HT1080 (cell line): ENCODE data around the gene RASA4. TPM values are rescaled to one million over a fixed set of nuclear protein-coding genes. Genes with fewer than 3 reads are reported as not detected.
"Not testable (repeated sequence)": the region's sequence is repeated elsewhere in the genome, so short reads cannot be mapped to it uniquely, and the experiment has no call there.

Experiments
- DNase-seq: peaks from one replicate; pipeline ENCODE4 v3.0.0-alpha.2; 2015; ENCODE audit warnings: low read depth
- total RNA-seq: library from RNA; depleted of rRNA; stranded (reverse); fragments of >200 nt; shearing (Covaris generic); gene quantifications from 2 replicates; pipeline ENCODE4 v1.2.3, GENCODE V29; 2014

Gene RASA4
- total RNA-seq, 1 experiment from 2014 or later, result 1.3 TPM

DNA sequence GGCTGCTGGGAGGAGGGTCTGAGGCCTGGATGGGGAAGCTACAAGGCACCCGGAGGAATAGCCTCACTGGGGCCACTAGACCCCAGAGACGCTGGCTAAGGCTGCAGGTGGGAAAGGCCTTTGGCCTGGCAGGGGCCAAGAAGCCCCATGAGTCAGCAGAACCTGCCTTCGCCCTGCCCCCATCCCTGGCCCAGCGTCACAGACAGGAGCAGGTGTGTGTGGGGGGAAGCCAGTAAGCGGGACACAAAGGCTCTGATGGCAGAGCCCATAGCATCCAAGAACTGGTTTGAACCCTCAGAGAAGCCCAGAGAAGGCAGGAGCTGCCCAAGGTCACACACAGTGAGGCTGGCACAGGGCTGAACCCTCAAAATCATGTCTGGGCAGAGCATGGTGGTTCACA, 9.7 kb downstream of the RASA4 start:
- not testable (repeated sequence) for DNase-seq

DNA sequence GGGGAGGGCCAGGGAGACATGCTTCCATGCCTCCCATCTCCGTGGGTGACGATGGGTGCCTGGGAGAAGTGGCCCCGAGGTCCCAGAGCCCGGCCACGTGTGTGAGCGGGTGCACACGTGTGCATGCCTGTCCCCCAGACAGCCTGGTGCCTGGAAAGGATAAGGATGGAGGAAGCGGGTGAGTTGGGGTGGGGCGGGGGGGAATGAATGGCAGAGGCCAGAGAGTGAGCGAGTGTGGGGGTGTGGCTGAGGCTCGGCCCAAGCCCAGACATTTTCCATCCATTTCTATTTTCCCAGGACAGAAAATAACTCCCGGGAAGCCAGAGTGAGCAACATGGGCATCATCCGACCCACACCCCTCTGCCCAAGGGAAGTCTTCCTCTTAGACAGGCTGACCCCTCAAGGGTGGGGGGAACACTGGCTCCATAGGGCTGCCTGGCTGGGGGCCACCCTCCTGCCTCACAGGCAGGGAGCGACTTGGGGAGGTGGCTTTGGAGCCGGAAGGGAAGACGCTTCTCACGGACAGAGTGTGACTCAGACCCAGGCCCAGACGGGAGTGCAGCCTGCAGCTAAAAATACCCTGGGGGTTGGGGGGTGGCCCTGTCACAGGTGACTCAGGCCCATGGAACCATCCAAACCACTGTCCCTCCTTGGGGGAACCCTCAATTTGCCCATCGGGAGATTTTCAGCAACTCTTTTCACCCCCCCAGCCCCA, 12.0 kb downstream of the RASA4 start:
- DNase-seq, result not testable (repeated sequence)

DNA sequence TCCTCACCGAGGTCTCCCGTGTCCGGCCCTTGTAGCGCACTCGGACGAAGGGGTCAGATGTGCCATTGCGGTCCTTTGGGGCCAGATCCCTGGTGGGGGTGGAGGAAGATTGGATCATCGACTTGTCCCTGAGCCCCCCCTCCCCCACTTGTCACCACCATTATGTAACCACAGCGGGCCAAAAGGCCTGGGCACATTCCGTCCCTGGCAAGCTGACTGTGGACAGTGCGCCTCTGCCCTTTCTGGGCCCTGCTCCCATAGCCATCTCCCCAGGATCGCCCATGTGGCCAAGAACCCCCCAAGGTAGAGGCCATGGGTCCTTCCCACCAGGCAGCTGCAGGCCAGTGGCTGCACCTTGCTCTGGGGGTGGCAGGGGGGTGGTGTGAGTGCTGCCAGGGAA, 14.2 kb downstream of the RASA4 start:
- DNase-seq, result not testable (repeated sequence)

DNA sequence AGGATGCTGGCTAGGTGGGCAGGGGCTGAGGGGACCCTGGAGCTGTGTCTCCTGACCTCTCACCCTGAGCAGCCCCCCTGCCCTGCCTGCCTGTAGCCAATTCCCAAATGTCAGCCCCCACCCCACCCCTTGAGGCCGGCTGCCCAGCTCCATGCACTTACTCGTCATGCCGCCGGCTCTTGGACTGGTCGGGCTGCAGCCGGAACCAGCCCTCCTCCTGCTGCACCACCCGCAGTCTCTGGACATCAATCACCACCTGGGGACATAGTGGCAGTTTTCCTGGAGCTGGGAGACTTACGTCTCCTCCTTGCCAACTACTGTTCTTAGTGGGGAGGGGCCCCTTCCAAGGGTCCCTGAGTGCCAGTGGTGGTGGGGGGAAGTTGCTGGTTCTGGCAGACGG, 16.9 kb downstream of the RASA4 start:
- DNase-seq, result not testable (repeated sequence)

DNA sequence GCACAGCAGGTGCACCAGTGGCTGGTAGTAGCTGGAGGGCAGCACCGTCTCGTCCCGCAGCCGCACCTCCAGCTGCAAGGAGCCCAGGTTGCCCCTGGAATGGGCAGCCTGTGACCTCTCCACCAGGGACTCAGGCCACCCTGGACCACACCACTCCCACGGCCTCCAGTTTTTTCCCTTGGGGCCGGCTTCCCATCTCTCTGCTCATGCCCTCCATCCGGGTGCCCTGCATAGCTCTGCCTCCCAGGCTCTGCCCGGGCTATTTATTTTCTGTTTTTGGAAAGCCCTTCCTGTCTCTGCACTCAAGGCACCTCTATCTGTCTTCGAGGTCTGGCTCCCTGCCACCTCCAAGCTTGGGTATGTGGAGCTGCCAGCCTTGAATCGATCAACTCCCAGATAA, 20.5 kb downstream of the RASA4 start:
- DNase-seq, result not testable (repeated sequence)

DNA sequence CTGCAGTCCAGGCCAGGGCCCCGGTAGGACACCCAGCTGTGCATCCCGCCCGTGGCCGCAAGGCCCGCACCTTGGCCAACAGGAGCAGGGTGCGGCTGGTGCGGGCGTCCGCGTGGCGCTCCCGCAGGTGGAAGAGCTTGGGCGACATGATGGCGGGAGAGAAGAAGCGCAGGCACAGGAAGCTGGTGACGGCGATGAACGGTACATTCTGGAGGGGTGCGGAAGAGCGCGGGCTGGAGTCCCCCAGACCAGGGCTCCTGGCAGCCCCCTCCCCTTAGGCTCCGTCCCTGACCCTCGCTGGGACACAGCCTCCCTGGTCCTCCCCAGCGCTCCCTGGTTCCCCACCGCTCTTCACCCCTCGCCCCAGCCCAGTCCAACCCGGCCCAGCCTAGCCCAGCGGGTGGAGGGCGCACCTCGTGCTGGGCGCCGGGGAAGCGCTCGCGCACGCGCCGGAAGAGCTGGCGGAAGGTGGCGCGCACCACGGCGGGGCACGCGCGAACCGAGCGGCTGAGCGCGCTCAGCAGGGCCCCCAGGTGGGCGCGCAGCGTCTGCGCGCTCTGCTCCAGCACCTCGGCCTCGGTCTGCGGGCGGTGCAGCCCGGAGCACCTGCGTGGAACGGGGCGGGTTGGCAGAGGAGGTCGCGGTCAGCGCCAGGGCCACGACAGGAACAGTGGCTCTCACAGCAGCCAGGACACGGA, 22.8 kb downstream of the RASA4 start:
- not testable (repeated sequence) for DNase-seq

DNA sequence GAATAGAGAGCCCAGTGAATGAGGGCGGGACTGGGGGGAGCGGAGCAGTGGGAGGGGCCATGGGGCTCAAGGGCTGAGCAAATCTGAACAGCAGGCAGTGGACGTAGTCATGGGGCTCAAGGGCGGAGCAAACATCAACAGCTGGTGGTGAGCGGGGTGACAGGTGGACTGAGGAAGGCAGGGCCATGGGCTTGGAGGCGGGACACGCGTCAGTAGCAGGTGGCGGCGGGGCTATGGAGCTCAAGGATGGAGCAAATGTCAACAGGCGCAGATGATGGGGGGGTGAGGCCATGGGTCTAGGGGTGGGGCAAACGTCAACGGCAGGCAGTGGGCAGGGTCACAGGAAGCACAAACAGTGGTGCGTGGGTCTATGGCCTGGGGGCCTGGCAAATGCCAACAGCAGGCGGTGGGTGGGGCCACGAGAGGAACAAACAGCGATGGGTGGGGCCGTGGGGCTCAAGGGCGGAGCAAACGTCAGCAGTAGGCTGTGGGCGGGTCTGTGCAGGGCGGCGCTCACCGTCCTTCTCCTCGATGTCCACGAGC, 24.0 kb downstream of the RASA4 start:
- not testable (repeated sequence) for DNase-seq

DNA sequence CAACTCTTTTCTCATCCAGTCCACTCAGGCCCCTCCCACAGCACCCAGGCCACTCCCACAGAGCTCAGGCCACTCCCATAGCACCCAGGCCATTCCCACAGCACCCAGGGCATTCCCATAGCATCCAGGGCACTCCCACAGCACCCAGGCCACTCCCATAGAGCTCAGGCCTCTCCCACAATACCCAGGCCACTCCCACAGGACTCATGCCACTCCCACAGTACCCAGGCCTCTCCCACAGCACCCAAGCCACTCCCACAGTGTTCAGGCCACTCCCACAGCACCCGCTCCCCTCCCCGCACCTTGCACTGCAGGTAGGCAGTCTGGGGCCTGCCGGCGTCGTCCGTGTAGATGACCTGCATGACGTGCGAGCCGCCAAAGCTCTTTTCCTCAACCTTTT, 26.7 kb downstream of the RASA4 start:
- DNase-seq, result not testable (repeated sequence)

DNA sequence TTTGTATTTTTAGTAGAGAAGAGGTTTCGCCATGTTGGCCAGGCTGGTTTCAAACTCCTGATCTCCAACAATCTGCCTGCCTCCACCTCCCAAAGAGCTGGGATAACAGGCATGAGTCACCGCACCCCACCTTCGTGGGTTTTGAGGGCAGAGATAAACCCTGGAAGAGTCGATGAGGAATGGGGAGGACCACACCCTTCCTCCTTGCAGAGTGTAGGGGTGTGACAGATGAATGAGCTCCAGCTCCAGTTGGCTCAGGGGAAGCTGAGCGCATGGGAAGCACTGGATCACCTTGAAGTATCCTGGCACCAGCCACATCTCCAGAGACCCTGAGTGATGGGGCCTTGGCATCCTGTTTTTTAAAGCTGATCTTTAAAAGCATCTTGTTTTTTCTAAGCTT, 33.1 kb downstream of the RASA4 start:
- not testable (repeated sequence) for DNase-seq

DNA sequence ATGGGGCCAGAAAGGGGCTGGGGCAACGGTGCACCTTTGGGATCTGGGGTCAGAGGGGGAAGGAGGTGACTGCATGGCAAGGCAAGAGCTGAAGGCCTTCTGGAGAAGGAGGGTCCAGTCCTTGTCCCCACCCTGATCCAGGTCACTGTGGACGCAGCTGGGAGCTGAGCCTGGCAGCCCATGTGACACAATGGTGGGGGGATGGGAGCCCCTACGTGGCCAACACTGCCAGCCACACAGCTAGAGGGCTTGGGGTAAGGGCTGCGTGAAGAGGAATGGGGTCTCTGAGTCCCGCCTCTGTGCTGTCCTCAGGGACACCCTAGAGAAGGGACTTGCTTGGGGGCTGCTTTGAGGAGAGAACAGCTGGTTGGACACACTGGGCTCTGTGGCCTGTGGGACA, 34.8 kb downstream of the RASA4 start:
- DNase-seq, result not testable (repeated sequence)

DNA sequence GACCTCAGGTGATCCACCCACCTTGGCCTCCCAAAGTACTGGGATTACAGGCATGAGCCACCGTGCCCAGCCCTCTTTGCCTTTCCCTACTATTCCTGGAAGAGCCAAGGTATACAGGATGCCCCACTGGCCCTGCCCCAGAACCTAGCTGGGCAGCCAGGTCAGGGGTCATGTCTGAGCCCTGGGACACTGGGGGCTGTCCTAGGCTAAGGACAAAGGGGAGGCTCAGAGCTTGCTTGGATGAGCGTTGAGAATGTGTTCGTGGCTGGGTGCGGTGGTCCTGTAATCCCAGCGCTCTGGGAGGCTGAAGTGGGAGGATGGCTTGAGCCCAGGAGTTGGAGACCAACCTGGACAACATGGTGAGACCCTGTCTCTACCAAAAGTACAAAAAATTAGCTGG, 38.1 kb downstream of the RASA4 start:
- not testable (repeated sequence) for DNase-seq

DNA sequence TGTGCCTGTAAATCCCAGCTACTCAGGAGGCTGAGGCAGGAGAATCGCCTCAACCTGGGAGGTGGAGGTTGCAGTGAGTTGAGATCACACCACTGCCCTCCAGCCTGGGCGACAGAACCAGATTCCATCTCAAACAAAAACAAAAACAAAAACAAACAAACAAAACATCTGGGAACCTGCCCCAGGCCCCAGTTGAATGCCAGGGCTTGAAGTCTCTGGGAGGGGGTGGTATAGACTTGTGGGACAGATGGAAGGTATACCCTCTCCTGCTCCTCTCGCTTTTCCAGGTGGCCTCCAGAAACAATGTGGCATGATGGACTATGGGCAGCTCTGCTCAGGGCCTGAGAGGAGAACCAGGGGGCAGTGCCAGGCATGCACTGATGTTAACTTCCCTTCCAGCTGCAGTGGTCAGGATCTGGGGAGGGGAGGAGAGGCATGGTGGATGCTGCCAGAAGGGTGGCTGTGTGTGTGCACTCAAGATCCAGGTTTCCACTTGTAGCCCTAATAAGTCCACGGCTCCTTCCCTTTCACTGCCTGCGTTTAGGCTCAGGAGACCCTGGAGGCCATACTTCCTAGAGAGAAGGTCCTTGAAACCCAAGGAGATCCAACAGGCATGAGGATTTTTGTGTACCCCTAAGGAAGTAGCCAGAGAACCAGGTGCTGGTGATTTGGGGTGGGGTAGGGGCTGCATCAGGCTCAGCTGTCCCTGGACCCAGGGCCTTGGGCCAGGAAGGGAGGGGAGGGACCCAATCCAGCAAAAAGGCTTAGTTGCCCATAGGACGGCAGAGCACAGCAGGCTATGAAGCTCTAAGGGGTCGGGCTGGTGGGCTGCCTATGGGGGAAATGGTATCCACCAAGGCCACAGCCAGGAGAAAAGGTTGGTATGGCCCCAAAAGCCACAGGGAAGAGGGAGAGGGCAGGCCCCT, 39.0 kb downstream of the RASA4 start:
- DNase-seq, result peak; percentile 0

DNA sequence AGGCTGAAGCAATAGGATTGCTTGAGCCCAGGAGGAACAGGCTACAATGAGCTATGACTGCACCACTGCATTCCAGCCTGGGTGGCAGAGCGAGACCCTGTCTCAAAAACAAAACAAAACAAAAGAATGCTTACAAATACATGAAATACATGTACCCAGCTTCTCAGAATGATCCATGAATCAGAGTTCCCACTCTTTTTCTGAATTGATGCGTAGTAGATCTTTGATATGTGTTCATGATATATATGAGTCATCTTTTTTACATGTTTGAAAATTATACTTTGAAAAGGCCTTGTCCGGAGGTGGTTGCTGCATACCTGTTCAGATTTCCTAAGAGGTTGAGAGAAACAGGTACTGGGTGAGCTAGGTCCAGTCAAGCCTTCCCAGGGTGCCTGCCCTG, 40.2 kb downstream of the RASA4 start:
- not testable (repeated sequence) for DNase-seq

DNA sequence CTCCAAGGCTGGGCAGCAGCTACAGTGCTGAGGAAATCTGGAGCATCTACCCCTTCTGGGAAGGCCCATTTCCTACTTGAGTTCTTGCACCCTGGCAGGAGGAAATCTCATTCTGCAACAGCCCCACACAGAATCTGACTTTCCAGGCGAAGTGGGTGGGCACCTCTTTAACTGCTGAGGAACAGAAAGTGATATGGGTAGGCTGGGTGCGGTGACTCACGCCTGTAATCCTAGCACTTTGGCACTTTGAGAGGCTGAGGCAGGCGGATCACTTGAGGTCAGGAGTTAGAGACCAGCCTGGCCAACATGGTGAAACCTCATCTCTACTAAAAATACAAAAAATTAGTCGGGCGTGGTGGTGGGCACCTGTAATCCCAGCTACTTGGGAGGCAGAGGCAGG, 41.9 kb downstream of the RASA4 start:
- DNase-seq, result not testable (repeated sequence)

DNA sequence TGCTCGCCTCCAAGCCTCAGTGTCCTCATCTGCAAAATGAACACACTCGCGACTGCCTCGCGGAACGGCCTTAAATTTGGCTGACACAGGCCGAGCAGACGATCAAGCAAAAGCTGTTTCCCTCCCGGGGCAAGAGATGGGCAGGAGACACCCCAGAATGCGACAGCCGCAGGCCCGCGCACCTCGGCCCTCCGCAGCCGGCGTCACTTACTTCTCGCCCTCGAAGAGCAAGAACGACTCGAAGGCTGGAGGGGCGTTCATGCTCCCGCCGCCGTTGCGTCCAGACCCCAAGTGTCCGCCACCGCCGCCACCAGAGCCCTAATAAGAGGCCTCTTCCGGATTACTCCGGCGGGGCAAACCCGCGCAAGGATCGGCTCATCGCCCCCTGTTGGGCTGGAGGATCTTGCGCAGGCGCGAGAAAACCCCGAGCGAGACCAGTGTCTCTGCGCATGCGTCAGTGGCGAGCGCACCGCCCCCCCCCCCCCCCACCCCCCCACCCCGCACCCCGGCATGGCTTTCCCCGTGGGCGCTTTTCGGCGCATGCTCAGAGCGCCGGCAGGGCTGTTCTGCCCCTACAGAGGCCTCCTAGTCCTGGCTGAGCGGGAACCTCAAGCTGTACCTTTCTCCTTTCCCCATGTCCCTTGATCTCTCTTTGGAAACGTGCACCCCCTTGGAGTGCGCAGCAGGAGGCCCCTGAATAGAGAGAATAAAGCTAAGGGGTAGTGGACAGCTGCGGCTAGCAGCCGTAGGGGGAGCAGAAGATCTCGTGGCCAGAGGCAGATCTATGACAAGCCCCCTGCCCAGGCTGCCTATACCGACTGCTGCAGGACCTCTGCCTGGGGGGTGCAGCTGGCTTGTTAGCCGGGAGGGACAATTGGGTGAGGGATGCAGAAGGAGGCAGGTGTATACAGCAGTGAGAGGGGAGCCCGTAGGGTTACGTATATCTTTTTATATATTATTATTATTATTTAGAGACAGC, 44.0 kb downstream of the RASA4 start, which contains the start of gene POLR2J3:
Gene POLR2J3, minus strand, starts transcription at position 323 of the 979 bp plus-strand sequence. Its CDS starts 62 bp downstream, at position 261.
- peak; percentile 61 for DNase-seq

DNA sequence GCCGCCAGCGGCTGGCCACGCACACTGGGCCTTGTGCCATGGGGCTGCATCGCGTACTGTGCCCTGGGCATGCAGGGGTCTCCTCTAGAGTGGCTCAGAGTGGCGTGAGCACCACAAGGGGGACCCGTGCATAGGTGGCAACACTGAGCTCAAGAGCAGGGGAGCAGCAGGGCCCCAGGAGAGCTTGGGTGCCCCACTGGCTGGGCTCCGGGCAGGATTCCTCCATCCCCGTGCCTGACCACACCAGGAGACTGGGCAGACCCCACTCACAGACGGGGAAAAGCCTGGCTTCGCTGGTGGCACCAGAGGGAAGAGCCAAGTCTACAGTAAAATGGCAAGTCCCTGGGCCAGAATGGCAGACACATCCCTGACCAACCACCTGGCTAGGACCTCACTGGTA, 47.9 kb downstream of the RASA4 start:
- not testable (repeated sequence) for DNase-seq

DNA sequence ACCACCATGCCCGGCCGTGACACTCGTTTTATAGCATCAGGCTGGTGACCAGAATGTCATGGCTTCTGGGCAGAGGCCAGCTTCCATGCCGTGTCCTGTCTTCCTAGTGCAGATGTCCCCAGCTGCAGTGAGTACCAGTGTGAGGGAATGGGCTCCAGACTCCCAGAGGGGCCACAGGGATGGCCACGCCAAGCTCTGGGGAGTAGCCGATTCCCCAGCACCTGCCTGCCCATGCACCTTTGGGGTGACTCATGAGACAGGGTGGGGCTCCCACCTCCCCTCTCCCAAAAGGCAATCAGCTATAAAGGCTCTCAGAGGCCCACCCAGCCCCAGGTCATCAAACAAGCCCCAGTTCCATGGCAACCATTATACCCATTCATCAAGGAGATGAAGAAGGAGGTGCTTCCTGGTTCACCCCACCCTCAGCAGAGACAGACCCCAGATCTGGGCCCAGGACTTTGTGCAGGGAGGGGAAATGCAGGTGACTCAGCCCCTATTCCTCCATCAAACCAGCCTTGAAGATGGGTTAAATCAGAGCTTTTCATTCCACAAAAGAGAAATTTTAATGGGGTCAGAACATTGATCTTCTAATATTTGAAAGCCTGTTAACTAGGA, 65.6 kb downstream of the RASA4 start, which contains the start of gene SPDYE2:
Gene SPDYE2, plus strand, starts transcription at position 419 of the 615 bp plus-strand sequence. CDS start 2,030 bp downstream, outside the sequence.
- DNase-seq, result not testable (repeated sequence)

DNA sequence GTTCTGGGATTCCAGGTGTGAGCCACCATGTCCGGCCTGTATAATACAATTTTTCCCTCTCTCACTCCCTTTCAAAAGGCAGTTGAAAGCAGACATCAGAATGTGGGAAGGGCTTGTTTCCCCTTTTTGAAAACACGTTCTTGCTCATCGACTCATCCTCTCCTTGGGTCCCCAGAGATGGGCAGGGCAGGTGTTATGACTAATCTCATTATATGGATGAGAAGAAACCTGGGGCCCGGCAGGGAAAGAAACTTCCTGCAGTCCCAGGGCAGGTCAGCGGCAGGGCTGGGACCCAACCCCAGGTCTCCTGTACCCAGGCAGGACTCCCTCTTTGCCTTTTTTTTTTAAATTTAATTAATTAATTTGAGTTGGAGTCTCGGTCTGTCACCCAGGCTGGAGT, 70.2 kb downstream of the RASA4 start:
- not testable (repeated sequence) for DNase-seq

DNA sequence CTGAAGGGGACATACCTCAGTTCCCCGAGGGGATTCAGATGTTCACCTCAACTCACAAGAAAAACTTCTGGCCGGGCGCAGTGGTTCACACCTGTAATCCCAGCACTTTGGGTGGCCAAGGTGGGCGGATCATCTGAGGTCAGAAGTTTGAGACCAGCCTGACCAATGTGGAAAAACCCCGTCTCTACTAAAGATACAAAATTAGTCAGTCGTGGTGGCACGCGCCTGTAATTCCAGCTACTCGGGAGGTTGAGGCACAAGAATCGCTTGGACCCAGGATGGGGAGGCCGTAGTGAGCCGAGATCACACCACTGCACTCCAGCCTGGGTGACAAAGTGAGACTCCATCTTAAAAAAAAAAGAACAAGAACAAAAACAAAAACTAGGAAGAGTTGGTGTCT, 71.3 kb downstream of the RASA4 start:
- DNase-seq, result not testable (repeated sequence)
